Fibroblast of the aortic adventitia (primary cell): ENCODE results near the gene CHIC2. TPM values are rescaled to one million over a fixed set of nuclear protein-coding genes. Genes with fewer than 3 reads are reported as not detected.
A peak's percentile ranks its signal among the peaks of the same experiment; 100 is the strongest.

Source experiments
- DNase-seq: peaks from one replicate; pipeline ENCODE4 v3.0.0-alpha.2; 2010; ENCODE audit warnings: low read depth
- H3K4me3 ChIP-seq: 2 replicates; pipeline ENCODE4 v1.5.1; 2011; ENCODE audit warnings: low read depth, mild to moderate bottlenecking, control low read depth, low read length, moderate library complexity
- total RNA-seq: library from RNA; depleted of rRNA; stranded (reverse); fragments of >200 nt; gene quantifications from 2 replicates; pipeline ENCODE4 v1.2.3, GENCODE V29; 2012; ENCODE audit warnings: low replicate concordance
- TF ChIP-seq, protein P1 (sequence below): IDR thresholded peaks from 2 replicates; pipeline ENCODE4 v1.5.1; 2011; ENCODE audit warnings: mild to moderate bottlenecking, low read length, control low read depth, inconsistent platforms; ENCODE audit not compliant: insufficient read depth

The CHIC2 gene
- total RNA-seq, 1 donor: 88.4 TPM

DNA sequence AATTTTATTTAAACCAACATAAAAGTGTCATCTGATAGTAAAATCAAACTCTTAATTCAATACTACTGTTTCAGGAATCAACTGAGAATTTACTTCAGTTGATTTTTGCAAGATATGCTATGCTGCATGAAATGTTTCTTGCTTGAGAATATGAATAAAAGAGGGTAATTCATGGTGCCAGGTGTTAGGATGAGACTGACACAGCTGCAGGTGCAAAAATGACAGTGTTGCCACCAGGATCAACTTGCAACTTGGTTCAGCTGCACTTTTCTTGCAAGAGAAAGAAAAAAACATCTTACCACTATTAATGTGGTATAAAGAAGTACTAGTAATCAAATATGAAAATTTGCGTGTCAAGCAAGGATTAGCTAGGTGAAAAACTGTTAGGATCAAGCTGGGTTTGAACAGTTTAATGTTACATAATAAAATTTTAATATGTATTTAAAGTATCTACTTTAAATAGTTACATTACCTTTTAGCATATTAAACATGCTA lies 49.7 kb downstream of the CHIC2 start:
- no peak overlapping the region for H3K4me3 ChIP-seq
- no peak for DNase-seq
- TF ChIP-seq, protein P1, sequence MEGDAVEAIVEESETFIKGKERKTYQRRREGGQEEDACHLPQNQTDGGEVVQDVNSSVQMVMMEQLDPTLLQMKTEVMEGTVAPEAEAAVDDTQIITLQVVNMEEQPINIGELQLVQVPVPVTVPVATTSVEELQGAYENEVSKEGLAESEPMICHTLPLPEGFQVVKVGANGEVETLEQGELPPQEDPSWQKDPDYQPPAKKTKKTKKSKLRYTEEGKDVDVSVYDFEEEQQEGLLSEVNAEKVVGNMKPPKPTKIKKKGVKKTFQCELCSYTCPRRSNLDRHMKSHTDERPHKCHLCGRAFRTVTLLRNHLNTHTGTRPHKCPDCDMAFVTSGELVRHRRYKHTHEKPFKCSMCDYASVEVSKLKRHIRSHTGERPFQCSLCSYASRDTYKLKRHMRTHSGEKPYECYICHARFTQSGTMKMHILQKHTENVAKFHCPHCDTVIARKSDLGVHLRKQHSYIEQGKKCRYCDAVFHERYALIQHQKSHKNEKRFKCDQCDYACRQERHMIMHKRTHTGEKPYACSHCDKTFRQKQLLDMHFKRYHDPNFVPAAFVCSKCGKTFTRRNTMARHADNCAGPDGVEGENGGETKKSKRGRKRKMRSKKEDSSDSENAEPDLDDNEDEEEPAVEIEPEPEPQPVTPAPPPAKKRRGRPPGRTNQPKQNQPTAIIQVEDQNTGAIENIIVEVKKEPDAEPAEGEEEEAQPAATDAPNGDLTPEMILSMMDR: no peak

DNA sequence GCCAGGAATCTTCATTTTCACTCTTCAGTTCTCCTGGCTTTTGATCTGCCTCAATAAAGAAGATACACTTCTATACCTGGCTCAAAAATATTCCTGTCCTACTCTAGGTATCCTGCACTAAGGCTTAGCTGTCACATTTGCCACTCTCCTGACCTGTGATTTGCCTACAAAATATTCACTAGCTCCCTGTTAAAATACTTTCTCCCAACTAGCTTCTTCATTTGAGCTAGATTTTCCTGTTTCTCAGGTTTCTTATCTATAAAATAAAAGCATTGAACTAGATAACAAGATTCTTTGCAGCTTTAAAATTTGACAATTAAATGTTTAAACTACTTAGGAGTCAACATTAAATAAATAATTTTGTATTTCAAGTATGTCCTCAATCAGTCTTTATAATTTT lies 53.2 kb downstream of the CHIC2 start:
- TF ChIP-seq, protein P1: no peak
- no peak for DNase-seq
- H3K4me3 ChIP-seq: no peak overlapping the region

DNA sequence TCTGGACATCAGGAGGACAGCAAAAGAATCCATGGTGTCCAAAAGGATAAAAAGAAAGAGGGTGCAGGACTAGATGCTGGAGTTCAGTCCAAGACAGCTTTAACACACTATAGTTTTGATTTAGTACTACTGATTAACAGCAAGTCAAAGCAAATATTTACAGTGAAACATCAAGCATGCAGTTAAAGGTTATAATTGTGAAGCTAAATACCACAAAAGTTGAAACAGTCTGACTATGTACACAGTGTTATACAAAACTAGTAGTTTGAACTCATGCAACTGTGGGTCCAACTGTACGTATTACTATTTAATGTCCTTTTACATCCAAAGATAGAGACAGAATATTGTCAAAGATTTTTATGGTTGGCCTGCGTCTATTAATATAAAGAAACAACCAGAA lies 57.6 kb downstream of the CHIC2 start:
- DNase-seq: no peak
- no peak overlapping the region for H3K4me3 ChIP-seq
- TF ChIP-seq, protein P1: no peak

DNA sequence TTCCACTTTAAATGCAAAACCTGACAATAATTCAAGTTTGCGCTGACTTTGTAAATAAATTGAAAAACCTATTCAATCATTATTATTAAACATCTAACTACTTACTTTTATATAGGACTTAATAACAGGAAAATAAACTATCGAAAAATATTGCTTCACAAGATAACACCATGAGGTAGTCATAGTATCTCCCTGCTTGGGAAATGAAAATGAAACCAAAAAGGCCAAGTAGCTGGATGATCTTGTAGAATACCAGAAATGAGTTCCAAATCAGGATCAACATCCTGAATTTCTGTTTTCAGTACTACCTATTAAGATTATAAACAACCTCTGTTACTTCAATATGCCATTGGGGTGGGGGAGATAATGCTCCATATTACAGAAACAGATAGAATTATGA lies 58.9 kb downstream of the CHIC2 start:
- peak; percentile 67 for DNase-seq
- no peak overlapping the region for H3K4me3 ChIP-seq

DNA sequence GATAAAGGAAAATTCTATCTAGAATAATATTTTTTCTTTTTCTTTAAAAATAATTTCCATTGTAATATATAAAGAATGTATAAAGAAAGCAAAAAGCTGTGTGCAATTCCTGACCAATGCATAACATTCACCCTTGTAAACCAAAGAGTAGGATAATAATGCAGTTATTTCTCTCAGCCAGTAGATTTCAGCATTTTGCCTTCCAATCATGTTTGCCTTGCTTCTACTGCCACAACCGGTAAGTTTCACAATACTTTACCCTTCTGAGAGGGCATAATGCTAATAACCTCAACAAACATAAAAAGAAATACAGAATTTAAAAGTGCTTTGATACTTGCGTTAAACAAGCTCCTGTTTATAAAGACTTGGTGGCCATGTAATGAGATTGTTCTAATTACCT lies 59.9 kb downstream of the CHIC2 start:
- TF ChIP-seq, protein P1: no peak
- H3K4me3 ChIP-seq: no peak overlapping the region
- DNase-seq: no peak

More for the DNA sequence above, 58.9 kb downstream of the CHIC2 start:
- TF ChIP-seq, protein P1: no peak

DNA sequence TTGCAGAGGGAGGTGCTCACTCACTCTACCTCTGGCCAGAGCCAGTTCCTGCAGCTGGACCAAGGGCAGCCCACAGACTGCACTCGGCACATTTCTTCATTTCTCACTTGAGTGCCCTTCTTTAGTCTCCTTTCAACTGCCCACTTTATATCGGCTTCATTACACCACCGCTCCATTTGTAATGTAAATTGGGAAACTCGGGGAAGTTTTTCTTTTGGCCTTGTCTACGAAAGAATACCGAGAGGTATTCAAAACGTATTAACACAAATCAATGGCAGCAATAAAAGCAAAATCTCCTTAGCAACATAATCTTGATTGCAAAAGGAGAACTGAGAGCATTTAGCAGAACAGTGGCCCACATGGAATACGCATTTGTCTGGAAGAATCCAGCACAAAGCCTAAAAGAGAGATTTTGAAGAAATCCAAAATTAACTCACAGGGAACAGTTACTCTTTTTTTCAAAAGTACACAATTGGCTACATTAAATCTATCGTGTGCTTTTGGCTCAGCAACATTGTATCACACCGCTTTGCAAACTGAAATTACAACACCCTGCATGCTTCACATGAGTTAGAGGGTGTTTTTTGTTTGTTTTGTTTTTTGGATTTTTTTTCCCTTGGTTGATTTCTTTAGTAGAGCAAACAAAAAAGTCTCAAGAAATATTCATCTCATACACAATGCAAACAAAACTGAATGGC lies 62.6 kb downstream of the CHIC2 start:
- H3K4me3 ChIP-seq: no peak overlapping the region
- no peak for DNase-seq
- TF ChIP-seq, protein P1: no peak

DNA sequence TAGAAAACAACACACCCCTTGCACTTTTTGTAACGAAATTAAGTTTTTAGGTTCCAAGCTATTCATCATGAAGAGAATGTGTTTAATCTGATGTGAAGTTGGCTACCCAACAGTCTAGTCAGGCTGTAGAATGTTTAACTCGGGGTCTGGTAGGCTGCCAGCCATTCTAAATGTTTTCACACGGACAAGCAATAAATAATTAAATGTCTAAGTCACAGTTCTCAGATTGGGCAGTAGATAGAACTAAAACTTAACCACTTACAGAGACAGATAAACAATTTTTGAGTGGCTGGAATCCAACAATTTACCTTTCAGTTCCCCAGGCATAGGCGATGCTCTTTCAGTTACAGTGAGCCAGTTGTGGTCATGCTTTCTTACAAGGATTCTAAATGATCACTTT lies 66.5 kb downstream of the CHIC2 start:
- H3K4me3 ChIP-seq: no peak overlapping the region
- TF ChIP-seq, protein P1: no peak
- peak; percentile 43 for DNase-seq
